ENCODE data around the gene MAP7D2.

DNA sequence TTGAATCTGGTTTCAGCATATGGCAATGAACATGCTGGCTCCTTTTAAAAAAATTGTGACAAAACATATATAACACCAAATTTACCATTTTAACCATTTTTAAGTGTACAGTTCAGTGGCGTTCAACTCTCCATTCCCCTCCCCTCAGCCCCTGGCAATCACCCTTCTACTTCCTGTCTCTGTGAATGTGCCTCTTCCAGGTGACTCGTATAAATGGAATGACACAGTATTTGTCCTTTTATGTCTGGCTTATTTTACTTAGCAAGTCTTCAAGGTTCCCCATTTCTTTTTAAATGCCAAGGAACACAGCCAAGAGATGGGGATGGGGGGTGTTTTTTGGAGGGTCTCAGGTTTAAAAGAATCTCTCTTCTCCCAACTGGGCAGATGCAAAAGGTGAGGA is 90.4 kb downstream of the MAP7D2 start:
- no peak for TF ChIP-seq CTCF (IDR thresholded peaks at IDR 0.05)
- TF ChIP-seq EP300 (IDR thresholded peaks at IDR 0.05), result no peak
- TF ChIP-seq POLR2A (IDR thresholded peaks at IDR 0.05), result no peak

All from ovary (tissue), 3 donors.